Measurements from ENCODE around the gene TCF4.

- TF ChIP-seq EZH2phosphoT487 (IDR thresholded peaks at IDR 0.05; ENCODE audit: low read length) = no peak
- no peak for TF ChIP-seq CTCF (IDR thresholded peaks at IDR 0.05; ENCODE audit: low read length)
- no peak for TF ChIP-seq EZH2 (optimal IDR thresholded peaks at IDR 0.05; ENCODE audit: low read depth, low read length)
Observed at GRCh38 chr18:55494899-55495298, 93.1 kb downstream of the TCF4 start.
